Activated T-helper 1 cell treated with anti-CD3 and anti-CD28 coated beads, Interleukin-12 subunit alpha, Interleukin-12 subunit beta, Interleukin-2, Interleukin-4 antibody, amounts not matched to agents 30 ng/mL and 10 ng/mL and 1 ng/mL, durations not matched to agents 14 hours and 24 hours and 36 hours (primary cell): ENCODE results near the gene OSBPL2. TPM values are rescaled to one million over a fixed set of nuclear protein-coding genes. Genes with fewer than 3 reads are reported as not detected.

ENCODE experiments used
- DNase-seq: peaks from one replicate; pipeline ENCODE4 v3.0.0; 2021; ENCODE audit warnings: low spot score
- H3K27ac Mint-ChIP-seq: one replicate; pipeline ENCODE4 v1.8.0; 2021; ENCODE audit warnings: mild to moderate bottlenecking, mixed read lengths
- H3K27me3 Mint-ChIP-seq: one replicate; pipeline ENCODE4 v1.8.0; 2022; ENCODE audit warnings: mild to moderate bottlenecking, moderate library complexity, mixed read lengths; ENCODE audit not compliant: insufficient read depth
- H3K36me3 Mint-ChIP-seq: one replicate; pipeline ENCODE4 v1.8.0; 2021; ENCODE audit warnings: low read depth, mixed read lengths
- H3K4me1 Mint-ChIP-seq: one replicate; pipeline ENCODE4 v1.8.0; 2021; ENCODE audit warnings: low read depth, mixed read lengths
- H3K4me3 Mint-ChIP-seq: one replicate; pipeline ENCODE4 v1.8.0; 2021; ENCODE audit warnings: mild to moderate bottlenecking, moderate library complexity, mixed read lengths
- H3K9me3 Mint-ChIP-seq: one replicate; pipeline ENCODE4 v1.8.0; 2021; ENCODE audit warnings: mixed read lengths
- intact Hi-C: fragments of 100-400 bp; cut with micrococcal nuclease; formaldehyde crosslinking; loops from one replicate; pipeline ENCODE4 v1.15.1; 2024
- total RNA-seq: library from RNA; stranded (reverse); gene quantifications from 2 replicates; pipeline ENCODE4 v1.2.3, GENCODE V29; 2022

Gene OSBPL2
- total RNA-seq, 1 donor from 2014 or later, result 27.0 TPM

GRCh38 chr20:62336775-62337557, 98.6 kb downstream of the OSBPL2 start:
- intact Hi-C loops, result no loop called here
- Mint-ChIP-seq H3K36me3 (no peaks in the 10 kb centered on the region), H3K27ac (no peak overlapping the region), H3K4me1 (no peaks in the 10 kb centered on the region), H3K9me3 (no peaks in the 10 kb centered on the region), H3K27me3 (no peaks in the 10 kb centered on the region), H3K4me3 (no peak overlapping the region)
- DNase-seq, result no peak

DNA sequence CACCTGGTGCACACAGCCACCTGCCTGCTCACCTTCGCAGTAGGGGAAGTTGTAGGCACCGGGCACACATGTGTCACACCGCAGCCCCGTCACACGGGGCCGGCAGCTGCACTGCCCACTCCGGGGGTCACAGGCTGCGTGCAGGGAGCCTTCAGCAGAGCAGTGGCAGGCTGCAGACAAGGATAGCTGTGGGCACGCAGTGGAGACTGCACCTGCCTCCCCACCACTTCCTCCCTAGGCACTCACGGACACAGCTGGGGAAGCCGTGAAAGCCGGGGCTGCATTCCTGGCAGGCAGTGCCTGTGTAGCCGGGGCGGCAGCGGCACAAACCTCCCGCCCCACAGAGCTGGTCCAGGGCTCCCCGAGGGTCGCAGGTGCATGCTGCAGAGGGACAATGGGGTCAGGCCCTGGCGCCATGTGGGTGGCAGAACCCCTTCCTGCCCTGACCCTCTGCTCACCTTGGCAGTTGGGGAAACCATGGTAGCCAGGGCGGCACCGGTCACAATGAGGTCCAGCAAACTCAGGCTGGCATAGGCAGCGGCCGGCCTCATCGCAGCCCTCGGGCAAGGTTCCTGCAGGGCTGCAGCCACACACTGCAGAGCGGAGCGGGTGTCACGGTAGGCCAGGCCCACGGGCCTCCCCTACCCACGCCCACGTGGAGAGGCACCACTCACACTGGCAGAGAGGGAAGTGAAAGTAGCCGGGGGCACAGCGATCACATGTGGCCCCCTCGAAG, 99.4 kb downstream of the OSBPL2 start:
- no peaks in the 10 kb centered on the region for H3K4me1 Mint-ChIP-seq
- intact Hi-C loops, result no loop called here
- H3K36me3 Mint-ChIP-seq, result no peaks in the 10 kb centered on the region
- no peak for DNase-seq
- no peak overlapping the region for H3K4me3 Mint-ChIP-seq
- H3K27ac Mint-ChIP-seq, result no peak overlapping the region
- H3K27me3 Mint-ChIP-seq, result no peaks in the 10 kb centered on the region
- H3K9me3 Mint-ChIP-seq, result no peaks in the 10 kb centered on the region

DNA sequence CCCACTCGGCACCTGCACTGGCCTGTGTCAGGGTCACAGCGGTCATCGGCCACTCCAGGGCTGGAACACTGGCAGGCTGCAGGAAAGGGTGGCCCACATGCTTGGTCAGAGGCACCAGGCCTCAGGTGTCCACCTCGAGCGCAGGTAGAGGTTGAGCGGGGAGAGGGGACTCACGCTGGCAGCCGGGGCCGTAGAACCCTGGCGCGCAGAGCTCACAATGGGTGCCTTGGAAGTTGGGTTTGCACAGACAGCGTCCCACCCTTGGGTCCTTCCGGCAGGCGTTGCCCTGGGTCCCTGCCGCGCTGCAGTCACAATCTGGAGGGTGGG, 99.9 kb downstream of the OSBPL2 start:
- H3K9me3 Mint-ChIP-seq, result no peaks in the 10 kb centered on the region
- intact Hi-C loops, result no loop called here
- H3K27ac Mint-ChIP-seq, result no peak overlapping the region
- H3K4me3 Mint-ChIP-seq, result no peak overlapping the region
- H3K4me1 Mint-ChIP-seq, result no peaks in the 10 kb centered on the region
- no peaks in the 10 kb centered on the region for H3K27me3 Mint-ChIP-seq
- DNase-seq, result no peak
- H3K36me3 Mint-ChIP-seq, result no peaks in the 10 kb centered on the region

- H3K4me3 Mint-ChIP-seq, result no peak overlapping the region
- H3K36me3 Mint-ChIP-seq, result no peaks in the 10 kb centered on the region
- no peak for DNase-seq
- no peaks in the 10 kb centered on the region for H3K4me1 Mint-ChIP-seq
- no peak overlapping the region for H3K27ac Mint-ChIP-seq
- no peaks in the 10 kb centered on the region for H3K9me3 Mint-ChIP-seq
- intact Hi-C loops, result no loop called here
- no peaks in the 10 kb centered on the region for H3K27me3 Mint-ChIP-seq
Observed at GRCh38 chr20:62339647-62340062, 101.3 kb downstream of the OSBPL2 start.

- intact Hi-C loops, result no loop called here
- H3K9me3 Mint-ChIP-seq, result peaks cover 1% of the 10 kb centered on the region
- DNase-seq, result no peak
- H3K4me1 Mint-ChIP-seq, result no peaks in the 10 kb centered on the region
- H3K4me3 Mint-ChIP-seq, result no peak overlapping the region
- no peaks in the 10 kb centered on the region for H3K36me3 Mint-ChIP-seq
- no peaks in the 10 kb centered on the region for H3K27me3 Mint-ChIP-seq
- H3K27ac Mint-ChIP-seq, result no peak overlapping the region
Observed at GRCh38 chr20:62342910-62343309, 104.6 kb downstream of the OSBPL2 start.

- Mint-ChIP-seq H3K4me1 (no peaks in the 10 kb centered on the region), H3K27ac (no peak overlapping the region), H3K9me3 (peaks cover 9% of the 10 kb centered on the region), H3K36me3 (peaks cover 3% of the 10 kb centered on the region), H3K27me3 (no peaks in the 10 kb centered on the region), H3K4me3 (no peak overlapping the region)
- DNase-seq, result no peak
- intact Hi-C loops, result no loop called here
Observed at GRCh38 chr20:62344092-62344491, 105.8 kb downstream of the OSBPL2 start.

GRCh38 chr20:62344782-62345181, 106.5 kb downstream of the OSBPL2 start:
- intact Hi-C loops, result no loop called here
- H3K4me1 Mint-ChIP-seq, result no peaks in the 10 kb centered on the region
- no peak overlapping the region for H3K27ac Mint-ChIP-seq
- no peak overlapping the region for H3K4me3 Mint-ChIP-seq
- DNase-seq, result no peak
- peaks cover 13% of the 10 kb centered on the region for H3K9me3 Mint-ChIP-seq
- peaks cover 2% of the 10 kb centered on the region for H3K27me3 Mint-ChIP-seq
- peaks cover 3% of the 10 kb centered on the region for H3K36me3 Mint-ChIP-seq

Other genes with a start within 250 kb of the OSBPL2 start
- gene TAF4, start 172.6 kb upstream of the OSBPL2 start, total RNA-seq, result 26.3 and 28.3 TPM in 2 replicates
- gene LSM14B, start 116.0 kb upstream of the OSBPL2 start, total RNA-seq, result 39.6 and 43.2 TPM in 2 replicates
- gene PSMA7, start 95.1 kb upstream of the OSBPL2 start, total RNA-seq, result 444 and 450 TPM in 2 replicates
- gene SS18L1, start 94.8 kb upstream of the OSBPL2 start, total RNA-seq, result 24.3 and 29.4 TPM in 2 replicates
- 45.4 and 46.3 TPM in 2 replicates for gene MTG2, start 55.5 kb upstream of the OSBPL2 start, total RNA-seq
- gene HRH3, start 18.2 kb upstream of the OSBPL2 start, total RNA-seq, result not detected in 2 replicates
- gene ADRM1, start 64.5 kb downstream of the OSBPL2 start, total RNA-seq, result 181 and 188 TPM in 2 replicates
- gene LAMA5, start 128.8 kb downstream of the OSBPL2 start, total RNA-seq, result 0.83 and 1.2 TPM in 2 replicates
- gene RPS21, start 148.6 kb downstream of the OSBPL2 start, total RNA-seq, result 1,907 and 1,920 TPM in 2 replicates
- gene CABLES2, start 168.8 kb downstream of the OSBPL2 start, total RNA-seq, result 12.9 and 15.7 TPM in 2 replicates
- gene RBBP8NL, start 189.0 kb downstream of the OSBPL2 start, total RNA-seq, result not detected in 2 replicates
- not detected in 2 replicates for gene GATA5, start 237.5 kb downstream of the OSBPL2 start, total RNA-seq